Stimulated activated CD8-positive, alpha-beta memory T cell treated with anti-CD3 and anti-CD28 coated beads, Interleukin-12 subunit alpha, Interleukin-12 subunit beta, amount 100 ng/mL, for 24 hours (primary cell): ENCODE results near the gene PLA2G4A.

Source experiments
- DNase-seq: peaks from one replicate; pipeline ENCODE4 v3.0.0-alpha.2; 2020; ENCODE audit errors: extremely low read depth

Gene PLA2G4A

GRCh38 chr1:186977266-186977957 is 148.7 kb downstream of the PLA2G4A start:
- DNase-seq: no peak

- DNase-seq: no peak
Observed at GRCh38 chr1:186978596-186979556, 150.1 kb downstream of the PLA2G4A start.

- DNase-seq: no peak
Observed at GRCh38 chr1:186980400-186980799, 151.7 kb downstream of the PLA2G4A start.

GRCh38 chr1:186982116-186982515 is 153.4 kb downstream of the PLA2G4A start:
- no peak for DNase-seq

- no peak for DNase-seq
Observed at GRCh38 chr1:186983327-186983726, 154.6 kb downstream of the PLA2G4A start.

GRCh38 chr1:186984959-186985358 is 156.2 kb downstream of the PLA2G4A start:
- DNase-seq: no peak

- no peak for DNase-seq
Observed at GRCh38 chr1:186985889-186986491, 157.2 kb downstream of the PLA2G4A start.

GRCh38 chr1:186987065-186987464 is 158.3 kb downstream of the PLA2G4A start:
- DNase-seq: no peak

- no peak for DNase-seq
Observed at GRCh38 chr1:186987769-186988168, 159.0 kb downstream of the PLA2G4A start.

- no peak for DNase-seq
Observed at GRCh38 chr1:186993996-186994395, 165.2 kb downstream of the PLA2G4A start.

GRCh38 chr1:186994897-186995296 is 166.1 kb downstream of the PLA2G4A start:
- DNase-seq: no peak

- no peak for DNase-seq
Observed at GRCh38 chr1:186996816-186997215, 168.1 kb downstream of the PLA2G4A start.

- DNase-seq: no peak
Observed at GRCh38 chr1:186997877-186998276, 169.1 kb downstream of the PLA2G4A start.

GRCh38 chr1:186999506-186999905 is 170.8 kb downstream of the PLA2G4A start:
- DNase-seq: no peak

- DNase-seq: no peak
Observed at GRCh38 chr1:187001198-187001889, 172.6 kb downstream of the PLA2G4A start.

- no peak for DNase-seq
Observed at GRCh38 chr1:187003353-187003752, 174.6 kb downstream of the PLA2G4A start.

- DNase-seq: no peak
Observed at GRCh38 chr1:187006896-187007295, 178.1 kb downstream of the PLA2G4A start.

- DNase-seq: no peak
Observed at GRCh38 chr1:187009320-187009719, 180.6 kb downstream of the PLA2G4A start.

GRCh38 chr1:187010571-187011309 is 182.0 kb downstream of the PLA2G4A start:
- DNase-seq: no peak

- no peak for DNase-seq
Observed at GRCh38 chr1:187013582-187014200, 184.9 kb downstream of the PLA2G4A start.

GRCh38 chr1:187018291-187018690 is 189.5 kb downstream of the PLA2G4A start:
- DNase-seq: no peak
